GM12875 (cell line): ENCODE data around the gene PIGU.
"Not testable (repeated sequence)": the region's sequence is repeated elsewhere in the genome, so short reads cannot be mapped to it uniquely, and the experiment has no call there.

Source experiments
- H3K4me3 ChIP-seq: one replicate; pipeline ENCODE4 v1.5.1; 2011; ENCODE audit warnings: low read depth, low read length, control low read depth
- TF ChIP-seq, protein P1 (sequence below): IDR thresholded peaks from 2 replicates; pipeline ENCODE4 v1.5.1; 2011; ENCODE audit warnings: low read depth, mild to moderate bottlenecking, control low read depth, inconsistent platforms, low read length, moderate library complexity, borderline replicate concordance; ENCODE audit not compliant: insufficient read depth

Gene PIGU

DNA sequence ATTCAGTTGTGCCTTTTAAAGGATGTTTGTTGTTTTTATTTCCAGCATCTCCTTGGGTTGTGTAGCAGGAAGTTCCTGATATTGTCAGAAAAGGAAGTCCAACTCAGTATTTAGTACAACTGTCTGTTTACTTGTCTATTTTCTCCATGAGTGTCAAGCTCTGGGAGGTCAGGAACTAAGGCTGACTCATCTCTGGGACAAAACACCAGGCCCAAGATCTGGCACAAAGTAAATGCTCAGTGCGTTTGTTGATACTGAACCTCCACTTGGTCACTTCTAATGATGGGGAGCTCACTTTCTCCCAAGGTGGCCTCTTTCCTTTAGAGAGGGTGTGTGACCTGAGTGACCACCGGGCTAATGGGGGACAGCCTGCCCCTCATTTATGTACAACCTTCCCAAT lies 12.6 kb upstream of the PIGU start:
- H3K4me3 ChIP-seq, result no peak overlapping the region
- TF ChIP-seq, protein P1, sequence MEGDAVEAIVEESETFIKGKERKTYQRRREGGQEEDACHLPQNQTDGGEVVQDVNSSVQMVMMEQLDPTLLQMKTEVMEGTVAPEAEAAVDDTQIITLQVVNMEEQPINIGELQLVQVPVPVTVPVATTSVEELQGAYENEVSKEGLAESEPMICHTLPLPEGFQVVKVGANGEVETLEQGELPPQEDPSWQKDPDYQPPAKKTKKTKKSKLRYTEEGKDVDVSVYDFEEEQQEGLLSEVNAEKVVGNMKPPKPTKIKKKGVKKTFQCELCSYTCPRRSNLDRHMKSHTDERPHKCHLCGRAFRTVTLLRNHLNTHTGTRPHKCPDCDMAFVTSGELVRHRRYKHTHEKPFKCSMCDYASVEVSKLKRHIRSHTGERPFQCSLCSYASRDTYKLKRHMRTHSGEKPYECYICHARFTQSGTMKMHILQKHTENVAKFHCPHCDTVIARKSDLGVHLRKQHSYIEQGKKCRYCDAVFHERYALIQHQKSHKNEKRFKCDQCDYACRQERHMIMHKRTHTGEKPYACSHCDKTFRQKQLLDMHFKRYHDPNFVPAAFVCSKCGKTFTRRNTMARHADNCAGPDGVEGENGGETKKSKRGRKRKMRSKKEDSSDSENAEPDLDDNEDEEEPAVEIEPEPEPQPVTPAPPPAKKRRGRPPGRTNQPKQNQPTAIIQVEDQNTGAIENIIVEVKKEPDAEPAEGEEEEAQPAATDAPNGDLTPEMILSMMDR, result no peak

DNA sequence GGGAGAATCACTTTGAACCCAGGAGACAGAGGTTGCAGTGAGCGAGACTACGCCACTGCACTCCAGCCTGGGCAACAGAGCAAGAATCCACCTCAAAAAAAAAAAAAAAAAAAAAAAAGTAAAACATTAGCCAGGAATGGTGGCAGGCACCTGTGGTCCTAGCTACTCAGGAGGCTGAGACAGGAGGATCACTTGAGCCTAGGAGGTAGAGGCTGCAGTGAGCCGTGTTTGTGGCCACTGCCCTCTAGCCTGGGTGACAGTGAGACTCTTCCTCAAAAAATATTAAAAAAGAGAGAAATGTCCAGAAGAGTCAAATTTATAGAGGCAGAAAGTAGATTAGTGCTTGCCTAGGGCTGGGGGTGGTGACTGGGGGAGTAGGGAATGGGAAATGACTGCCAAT lies 6.8 kb upstream of the PIGU start:
- TF ChIP-seq, protein P1, result no peak
- no peak overlapping the region for H3K4me3 ChIP-seq

DNA sequence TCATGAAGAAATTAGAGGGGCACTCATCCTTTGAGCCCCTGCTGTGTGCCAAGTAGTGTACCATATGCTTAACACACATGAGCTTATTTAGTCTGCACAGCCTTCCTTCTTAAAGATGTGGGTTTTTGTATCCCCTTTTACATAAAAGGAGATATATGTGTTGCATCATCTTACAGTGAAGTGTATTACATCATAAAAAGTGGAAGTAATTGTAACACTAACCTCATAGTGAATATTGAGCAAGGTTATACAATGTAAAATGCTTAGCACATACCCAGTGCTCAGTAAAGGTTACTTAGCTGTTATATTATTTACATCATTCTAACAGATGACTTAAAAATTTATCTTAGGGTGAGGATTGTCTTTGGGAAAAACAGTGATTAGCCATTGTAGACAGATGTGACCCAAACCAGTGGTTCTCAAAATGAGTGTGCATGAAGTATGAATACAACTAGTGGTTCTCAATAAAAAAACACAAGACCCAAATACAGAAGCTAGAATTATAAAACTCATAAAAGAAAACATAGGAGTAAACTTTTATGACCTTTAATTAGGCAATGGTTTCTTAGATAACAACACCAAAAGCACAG lies 3.8 kb upstream of the PIGU start:
- no peak overlapping the region for H3K4me3 ChIP-seq
- TF ChIP-seq, protein P1, result no peak

DNA sequence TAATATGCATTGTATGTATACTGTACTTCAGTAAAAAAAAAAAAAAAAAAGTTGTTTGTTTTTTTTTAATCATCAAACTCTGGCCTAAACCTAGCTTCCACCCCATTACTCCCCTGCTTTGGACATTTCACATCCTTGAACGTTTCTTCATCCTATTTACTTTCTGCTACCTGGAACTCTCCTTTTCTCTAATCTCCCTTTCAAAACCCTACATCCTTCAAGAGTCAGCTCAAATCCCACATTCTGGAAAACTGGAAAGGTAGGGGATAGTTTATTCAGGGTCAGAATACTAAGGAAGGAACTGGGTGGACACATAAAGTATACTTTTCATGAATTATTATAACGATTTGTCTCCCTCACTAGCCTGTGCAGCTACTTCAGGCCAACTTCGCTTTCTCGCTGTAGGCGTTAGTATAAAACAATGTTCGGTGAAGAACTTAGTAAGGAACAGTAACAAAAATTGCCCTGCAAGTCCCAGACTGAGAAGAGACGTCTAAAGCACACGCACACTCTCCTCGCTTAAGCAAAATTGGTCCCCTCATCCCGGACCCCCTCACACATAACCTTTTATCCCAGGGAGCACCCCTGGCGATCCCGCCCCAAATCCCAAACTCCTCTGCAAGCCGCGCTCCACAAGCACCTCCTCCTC lies 775 bp downstream of the PIGU start:
- TF ChIP-seq, protein P1, result no peak
- H3K4me3 ChIP-seq, result peak overlapping the region; percentile 50

DNA sequence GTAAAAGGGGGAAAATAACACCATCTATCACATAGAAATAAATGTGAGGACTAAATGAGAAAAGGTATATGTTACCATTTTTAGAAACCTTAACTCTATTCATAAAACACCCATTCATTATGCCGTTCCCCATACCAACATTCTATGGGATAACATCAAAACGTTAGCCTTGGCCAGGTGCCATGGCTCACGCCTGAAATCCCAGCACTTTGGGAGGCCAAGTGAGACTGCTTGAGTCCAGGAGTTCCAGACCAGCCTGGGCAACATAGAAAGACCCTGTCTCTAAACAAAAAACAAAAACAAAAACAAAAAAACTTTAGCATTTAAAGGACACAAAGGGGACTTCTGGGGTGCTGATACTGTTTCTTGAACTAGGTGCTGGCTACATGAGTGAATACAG lies 1.3 kb downstream of the PIGU start:
- TF ChIP-seq, protein P1, result no peak
- no peak overlapping the region for H3K4me3 ChIP-seq

DNA sequence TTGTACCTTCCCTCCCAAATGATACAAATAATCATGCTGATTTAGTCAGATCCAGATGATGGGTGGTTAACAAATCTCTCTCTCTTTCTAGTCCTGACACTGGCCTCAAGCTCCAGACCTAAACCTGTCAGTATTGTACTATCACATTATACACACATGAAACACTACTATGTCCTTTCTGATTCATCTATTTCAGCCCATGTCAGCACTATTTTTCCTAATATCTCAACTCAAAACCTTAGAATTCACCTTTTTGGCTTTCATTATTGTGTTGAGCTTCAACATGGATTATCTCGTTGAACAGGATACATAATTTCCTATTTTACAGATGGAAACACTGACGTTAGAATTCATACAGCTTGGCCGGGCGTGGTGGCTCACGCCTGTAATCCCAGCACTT lies 3.5 kb downstream of the PIGU start:
- no peak overlapping the region for H3K4me3 ChIP-seq
- TF ChIP-seq, protein P1, result no peak

DNA sequence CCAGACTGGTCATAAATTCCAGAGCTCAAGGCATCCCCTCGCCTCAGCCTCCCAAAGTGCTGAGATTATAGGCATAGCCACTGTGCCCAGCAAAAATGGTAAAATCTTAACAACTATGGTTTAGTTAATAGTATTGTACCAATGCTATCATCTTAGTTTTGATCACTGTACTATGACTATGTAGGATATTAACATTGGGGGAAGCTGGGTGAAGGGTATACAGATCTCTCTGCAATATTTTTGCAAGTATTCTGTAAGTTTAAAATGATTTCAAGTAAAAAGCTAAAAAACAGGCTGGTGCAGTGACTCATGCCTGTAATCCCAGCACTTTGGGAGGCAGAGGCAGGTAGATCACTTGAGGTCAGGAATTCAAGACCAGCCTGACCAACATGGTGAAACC lies 7.8 kb downstream of the PIGU start:
- TF ChIP-seq, protein P1, result no peak
- no peak overlapping the region for H3K4me3 ChIP-seq

DNA sequence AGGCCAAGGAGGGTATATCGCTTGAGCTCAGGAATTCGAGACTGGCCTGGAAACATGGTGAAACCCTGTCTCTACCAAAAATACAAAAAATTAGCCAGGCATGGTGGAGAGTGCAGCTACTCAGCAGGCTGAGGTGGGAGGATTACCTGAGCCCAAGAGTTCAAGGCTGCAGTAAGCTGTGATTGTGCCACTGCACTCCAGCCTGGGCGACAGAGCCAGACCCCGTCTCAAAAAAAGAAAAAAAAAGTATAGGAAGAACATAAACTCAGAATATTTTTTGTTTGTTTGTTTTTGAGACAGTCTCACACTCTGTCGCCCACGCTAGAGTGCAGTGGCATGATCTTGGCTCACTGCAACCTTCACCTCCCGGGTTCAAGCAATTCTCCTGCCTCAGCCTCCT lies 12.1 kb downstream of the PIGU start:
- H3K4me3 ChIP-seq, result not testable (repeated sequence)
